ENCODE measurements around the gene PPP1R14B. TPM values are rescaled to one million over a fixed set of nuclear protein-coding genes. Genes with fewer than 3 reads are reported as not detected.

Gene PPP1R14B
- total RNA-seq, 2 experiments from 2014 or later: 96.9 to 105 TPM

DNA sequence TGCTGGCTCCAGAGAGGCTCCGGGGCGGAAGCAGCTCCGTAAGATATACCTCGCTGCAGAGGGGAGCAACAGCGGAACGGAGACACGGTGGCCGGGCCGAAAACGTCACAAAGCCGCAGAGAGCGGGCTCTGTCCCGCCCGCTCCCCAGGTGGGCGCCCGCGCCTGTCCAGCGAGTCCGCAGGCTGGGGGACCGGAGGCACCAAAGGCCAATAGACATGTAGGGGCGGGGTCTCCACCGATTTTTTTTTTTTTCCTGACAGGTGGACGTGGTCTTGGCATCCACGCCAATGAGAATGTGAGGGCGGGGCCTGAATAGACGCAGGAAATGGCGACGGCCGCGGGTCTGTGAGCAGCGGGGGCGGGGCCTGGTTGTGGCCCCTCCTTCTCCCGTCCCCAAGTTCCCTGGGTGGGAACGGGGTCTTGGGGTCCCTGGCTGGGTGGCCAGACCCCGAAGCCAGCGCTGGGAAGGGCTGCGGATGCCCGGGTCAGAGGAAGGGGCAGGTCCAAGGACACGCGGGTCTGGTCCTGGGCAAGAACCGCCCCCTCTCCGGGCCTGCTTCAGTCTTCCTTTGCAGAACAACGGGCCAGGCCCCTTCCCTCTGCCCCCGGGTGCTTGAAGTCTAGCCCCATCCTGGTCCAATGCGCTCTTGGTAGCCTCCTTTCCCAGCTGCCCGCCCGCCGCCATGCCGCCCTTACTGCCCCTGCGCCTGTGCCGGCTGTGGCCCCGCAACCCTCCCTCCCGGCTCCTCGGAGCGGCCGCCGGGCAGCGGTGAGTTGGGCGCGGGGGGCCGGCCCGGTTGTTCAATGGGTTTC is 16.4 kb downstream of the PPP1R14B start, which contains the start of gene DNAJC4:
Gene DNAJC4 (plus strand): TSS at position 378 of the 814 bp plus-strand sequence. CDS start 307 bp downstream, at position 685.
- peaks cover 14% of the 10 kb centered on the region for H3K36me3 Mint-ChIP-seq (ENCODE audit: low read depth)
- H3K27me3 Mint-ChIP-seq: no peaks in the 10 kb centered on the region
- H3K27ac Mint-ChIP-seq: peak within 1 kb of the TSS; percentile 81
- H3K4me3 Mint-ChIP-seq: peak within 1 kb of the TSS; percentile 85
- peak; percentile 92 for DNase-seq
- no peaks in the 10 kb centered on the region for H3K9me3 Mint-ChIP-seq
- ChIA-PET POLR2A (interaction anchor here (1.0 to 6.7 kb wide), 7 partner anchors 13 to 87 kb away, joined by 3 to 49 read pairs (median 4); partner anchors contain the start of genes FERMT3, FKBP2, PRDX5 and STIP1), CTCF (interaction anchor here (0.7 to 5.1 kb wide), 3 partner anchors 24 to 1389 kb away, joined by 3 to 40 read pairs (median 9); partner anchors contain the start of gene FERMT3)
- H3K4me1 Mint-ChIP-seq: peaks cover 51% of the 10 kb centered on the region

DNA sequence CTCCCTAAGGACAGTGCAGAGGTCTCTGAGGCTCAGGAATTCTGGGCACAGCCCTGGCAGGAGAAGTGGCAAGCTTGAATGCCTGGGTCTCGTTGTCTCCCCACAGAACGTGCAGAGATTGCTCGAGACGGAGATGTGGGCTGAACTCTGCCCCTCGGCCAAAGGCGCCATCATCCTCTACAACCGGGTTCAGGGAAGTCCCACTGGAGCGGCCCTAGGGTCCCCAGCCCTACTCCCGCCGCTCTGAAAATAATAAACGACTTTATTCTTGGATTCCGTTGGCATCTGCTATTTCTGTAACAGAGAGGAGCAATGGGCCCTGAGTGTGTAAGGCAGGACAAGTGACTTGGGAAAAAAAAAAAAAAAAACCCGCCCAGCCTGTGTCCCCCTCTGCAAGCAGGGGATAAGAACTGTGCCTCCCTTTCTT is 17.0 kb downstream of the PPP1R14B start:
- peak overlapping the region; percentile 81 for H3K27ac Mint-ChIP-seq
- no peak for DNase-seq
- H3K4me3 Mint-ChIP-seq: peak overlapping the region; percentile 85
- H3K4me1 Mint-ChIP-seq: peaks cover 53% of the 10 kb centered on the region
- H3K27me3 Mint-ChIP-seq: no peaks in the 10 kb centered on the region
- H3K36me3 Mint-ChIP-seq (ENCODE audit: low read depth): peaks cover 18% of the 10 kb centered on the region
- no peaks in the 10 kb centered on the region for H3K9me3 Mint-ChIP-seq
- ChIA-PET CTCF (interaction anchor here (2.2 to 5.1 kb wide), 2 partner anchors 24 to 74 kb away, joined by 9 to 40 read pairs; partner anchors contain the start of gene FERMT3), POLR2A (interaction anchor here (1.0 to 6.7 kb wide), 7 partner anchors 14 to 88 kb away, joined by 3 to 49 read pairs (median 4); partner anchors contain the start of genes FERMT3, FKBP2, PRDX5 and STIP1)

DNA sequence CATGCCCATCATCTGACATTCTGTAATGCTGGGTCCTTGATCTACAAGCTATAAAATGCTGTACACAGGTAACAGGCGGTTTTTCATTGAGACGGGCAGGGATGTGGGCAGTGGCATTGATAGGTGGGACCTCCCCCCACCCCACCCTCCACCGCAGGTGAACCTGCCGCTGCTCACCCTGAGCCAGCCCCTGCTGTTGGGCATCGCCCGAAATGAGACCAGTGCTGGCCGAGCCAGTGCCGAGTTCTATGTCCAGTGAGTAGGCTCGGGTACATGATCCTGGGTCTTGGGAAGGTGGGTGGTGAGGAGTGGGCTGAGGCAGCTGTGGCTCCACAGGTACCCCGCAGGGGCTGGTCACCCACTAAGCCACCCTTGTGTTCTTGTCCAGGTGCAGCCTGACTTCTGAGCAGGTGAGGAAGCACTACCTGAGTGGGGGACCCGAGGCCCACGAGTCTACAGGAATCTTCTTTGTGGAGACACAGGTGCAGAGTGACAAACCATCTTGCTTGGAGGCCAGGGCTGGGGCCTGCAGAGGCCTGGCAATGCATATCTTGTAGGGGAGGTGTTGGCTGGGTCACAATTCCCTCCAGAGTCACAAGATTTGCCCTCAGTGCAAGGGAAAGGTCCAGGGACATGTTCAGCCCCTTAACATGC is 17.5 kb downstream of the PPP1R14B start:
- peak overlapping the region; percentile 85 for H3K4me3 Mint-ChIP-seq
- POLR2A ChIA-PET: interaction anchor here (1.0 to 6.7 kb wide), 6 partner anchors 14 to 88 kb away, joined by 3 to 49 read pairs (median 4); partner anchors contain the start of genes FERMT3, FKBP2, PRDX5 and STIP1
- H3K4me1 Mint-ChIP-seq: peaks cover 55% of the 10 kb centered on the region
- H3K27ac Mint-ChIP-seq: peak overlapping the region; percentile 81
- H3K27me3 Mint-ChIP-seq: no peaks in the 10 kb centered on the region
- H3K36me3 Mint-ChIP-seq (ENCODE audit: low read depth): peaks cover 18% of the 10 kb centered on the region
- CTCF ChIA-PET: interaction anchor here (2.2 to 5.1 kb wide), 2 partner anchors 23 to 75 kb away, joined by 9 to 40 read pairs; partner anchors contain the start of gene FERMT3
- no peaks in the 10 kb centered on the region for H3K9me3 Mint-ChIP-seq
- no peak for DNase-seq

DNA sequence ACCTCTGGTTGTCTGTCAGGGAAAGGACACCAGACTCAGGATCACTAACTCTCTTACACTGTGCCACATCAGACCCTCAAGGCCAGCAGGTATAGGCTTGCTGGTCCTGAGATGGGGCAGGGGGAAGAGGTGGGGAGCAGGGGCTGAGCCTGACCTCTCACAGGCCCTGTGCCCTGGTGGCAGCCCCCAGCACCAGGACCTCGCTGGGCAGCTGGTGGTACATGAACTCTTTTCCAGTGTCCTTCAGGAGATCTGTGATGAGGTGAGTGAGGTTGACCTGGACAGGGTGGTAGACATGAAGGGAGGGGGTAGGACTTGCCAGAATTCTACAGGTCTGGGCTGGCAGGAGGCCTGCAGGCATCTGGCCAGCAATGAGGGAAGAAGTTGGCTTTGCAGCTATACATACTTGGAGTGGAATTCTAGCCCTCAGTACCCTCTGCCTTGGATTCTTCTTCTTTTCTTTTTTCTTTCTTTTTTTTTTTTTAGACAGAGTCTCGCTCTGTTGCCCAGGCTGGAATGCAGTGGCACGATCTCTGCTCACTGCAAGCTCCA is 19.3 kb downstream of the PPP1R14B start:
- Mint-ChIP-seq H3K27ac (peak overlapping the region; percentile 79), H3K4me1 (peaks cover 51% of the 10 kb centered on the region), H3K36me3 (ENCODE audit: low read depth) (peaks cover 17% of the 10 kb centered on the region), H3K27me3 (no peaks in the 10 kb centered on the region), H3K4me3 (peak overlapping the region; percentile 88), H3K9me3 (no peaks in the 10 kb centered on the region)
- POLR2A ChIA-PET: interaction anchor here (0.8 to 14.6 kb wide), 11 partner anchors 10 to 105 kb away, joined by 3 to 275 read pairs (median 17); partner anchors contain the start of genes ESRRA, FERMT3, FKBP2 and PPP1R14B
- DNase-seq: no peak
- CTCF ChIA-PET: interaction anchor here (0.7 to 5.1 kb wide), 9 partner anchors 14 to 1557 kb away, joined by 3 to 40 read pairs (median 6); partner anchors contain the start of genes ESRRA, FERMT3, FKBP2 and PLCB3

DNA sequence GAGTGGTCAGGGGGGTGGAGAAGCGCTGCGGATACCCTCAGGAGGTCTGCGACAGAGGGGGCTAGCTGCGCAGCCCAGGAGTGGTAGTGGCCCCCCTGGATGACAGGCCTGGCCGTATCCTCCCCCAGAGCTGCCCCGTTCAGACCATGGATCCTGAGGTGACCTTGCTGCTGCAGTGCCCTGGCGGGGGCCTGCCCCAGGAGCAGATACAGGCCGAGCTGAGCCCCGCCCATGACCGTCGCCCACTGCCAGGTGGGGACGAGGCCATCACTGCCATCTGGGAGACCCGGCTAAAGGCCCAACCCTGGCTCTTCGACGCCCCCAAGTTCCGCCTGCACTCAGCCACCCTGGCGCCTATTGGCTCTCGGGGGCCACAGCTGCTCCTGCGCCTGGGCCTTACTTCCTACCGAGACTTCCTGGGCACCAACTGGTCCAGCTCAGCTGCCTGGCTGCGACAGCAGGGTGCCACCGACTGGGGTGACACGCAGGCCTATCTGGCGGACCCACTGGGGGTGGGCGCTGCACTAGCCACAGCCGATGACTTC is 20.2 kb downstream of the PPP1R14B start:
- Mint-ChIP-seq H3K27ac (peak overlapping the region; percentile 79), H3K36me3 (ENCODE audit: low read depth) (peaks cover 17% of the 10 kb centered on the region), H3K9me3 (no peaks in the 10 kb centered on the region), H3K4me1 (peaks cover 45% of the 10 kb centered on the region), H3K4me3 (peak overlapping the region; percentile 88), H3K27me3 (no peaks in the 10 kb centered on the region)
- DNase-seq: peak; percentile 74
- ChIA-PET POLR2A (interaction anchor here (0.6 to 14.6 kb wide), 16 partner anchors 11 to 1635 kb away, joined by 3 to 275 read pairs (median 9); partner anchors contain the start of genes ESRRA, FERMT3, FKBP2 and PPP1R14B), CTCF (interaction anchor here (0.9 to 5.1 kb wide), 11 partner anchors 15 to 105 kb away, joined by 3 to 40 read pairs (median 6); partner anchors contain the start of genes ESRRA, FERMT3, FKBP2 and PLCB3)

DNA sequence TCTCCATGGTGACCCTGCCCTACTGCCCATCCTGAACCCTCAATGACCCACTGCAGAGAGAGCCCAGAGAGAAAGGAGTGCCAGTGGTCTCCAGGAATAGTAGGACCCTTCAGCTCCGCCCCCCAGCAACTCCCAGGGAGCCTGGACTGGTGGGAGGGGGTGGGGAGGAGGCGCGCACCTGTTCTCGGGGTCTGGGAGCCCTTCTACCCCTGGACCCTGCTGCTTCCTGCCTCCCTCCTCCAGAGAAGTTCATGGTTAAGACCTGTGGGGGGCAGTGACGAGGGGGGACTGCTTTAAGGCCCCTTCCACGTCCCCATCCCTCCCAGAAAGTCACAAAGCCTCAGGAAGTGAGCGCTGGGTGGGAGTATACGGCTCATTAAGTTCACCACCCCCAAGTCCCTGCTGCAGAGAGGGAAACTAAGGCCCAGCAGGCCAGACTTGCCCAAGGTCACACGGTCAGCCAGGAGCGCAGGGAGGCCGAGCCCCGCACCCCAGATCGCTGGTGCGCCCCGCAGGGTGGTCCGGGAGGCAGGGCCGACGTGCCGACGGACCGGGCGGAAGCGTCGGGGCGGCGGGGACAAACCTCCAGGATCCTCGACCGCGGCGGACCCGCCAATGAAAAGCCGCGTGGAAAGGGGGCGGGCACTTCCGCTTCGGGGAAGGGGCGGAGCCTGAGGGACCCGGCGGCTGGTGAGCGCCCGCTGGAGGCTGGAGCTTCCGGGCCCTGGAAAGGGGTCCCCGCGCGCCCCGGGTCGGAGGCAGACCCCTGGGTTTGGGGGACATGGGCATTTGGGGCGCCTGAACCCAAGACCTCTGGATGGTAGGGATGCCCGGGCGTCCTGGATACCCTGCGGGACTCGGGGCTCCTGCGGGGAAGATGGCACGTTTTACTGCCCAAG is 20.9 kb downstream of the PPP1R14B start, which contains the start of the genes NUDT22 and TRPT1:
Gene NUDT22 (plus strand): TSS at position 667 of the 899 bp plus-strand sequence. CDS start 379 bp downstream, outside the sequence.
Gene TRPT1 (minus strand): TSS at position 579 of the 899 bp plus-strand sequence. CDS start 326 bp downstream, at position 253.
- Mint-ChIP-seq H3K27ac (peak within 1 kb of the TSS; percentile 79), H3K36me3 (ENCODE audit: low read depth) (peaks cover 17% of the 10 kb centered on the region), H3K9me3 (no peaks in the 10 kb centered on the region), H3K4me3 (peak within 1 kb of the TSS; percentile 88), H3K27me3 (no peaks in the 10 kb centered on the region), H3K4me1 (peaks cover 40% of the 10 kb centered on the region)
- CTCF ChIA-PET: interaction anchor here (0.9 to 5.1 kb wide), 9 partner anchors 14 to 92 kb away, joined by 3 to 40 read pairs (median 6); partner anchors contain the start of genes ESRRA, FERMT3, FKBP2 and PLCB3
- POLR2A ChIA-PET: interaction anchor here (0.6 to 14.6 kb wide), 19 partner anchors 8 to 1634 kb away, joined by 3 to 275 read pairs (median 8); partner anchors contain the start of genes ESRRA, FERMT3, FKBP2 and GPR137
- DNase-seq: peak; percentile 94

DNA sequence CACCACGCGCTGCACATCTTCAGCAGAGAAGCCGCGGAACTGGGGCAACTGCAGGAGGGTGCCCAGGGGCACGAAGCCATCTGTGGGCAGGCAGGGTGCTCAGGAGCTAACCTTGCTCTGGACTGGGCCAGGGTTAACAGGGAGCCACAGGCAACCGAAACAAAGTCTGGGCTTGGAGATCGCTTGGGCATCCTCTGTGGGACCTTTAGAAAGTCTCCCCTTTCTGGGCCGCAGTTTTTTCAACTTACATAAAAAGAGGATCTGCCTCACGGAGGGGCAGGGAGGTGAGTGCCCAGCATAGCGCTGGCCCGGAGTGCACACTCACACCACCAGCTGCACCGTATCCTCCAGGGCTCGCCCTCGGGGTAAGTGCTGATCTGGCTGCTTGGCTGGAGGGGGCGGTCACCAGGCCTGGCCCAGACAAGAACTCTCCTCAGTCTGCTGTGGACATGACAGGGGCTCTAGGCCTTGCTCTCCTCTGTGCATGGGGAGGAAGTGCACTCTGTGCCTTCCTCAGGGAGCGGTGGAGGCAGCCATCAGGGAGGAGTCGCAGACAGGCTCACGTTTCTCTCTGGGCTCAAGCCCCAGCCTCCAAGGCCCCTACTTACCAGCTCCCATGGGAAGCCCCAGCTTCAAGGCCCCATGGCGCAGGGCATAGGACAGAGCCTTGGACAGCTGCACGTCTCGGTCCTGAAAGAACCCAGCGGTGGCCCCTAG is 21.7 kb downstream of the PPP1R14B start:
- H3K9me3 Mint-ChIP-seq: no peaks in the 10 kb centered on the region
- DNase-seq: no peak
- H3K27ac Mint-ChIP-seq: peak overlapping the region; percentile 79
- H3K36me3 Mint-ChIP-seq (ENCODE audit: low read depth): peaks cover 18% of the 10 kb centered on the region
- no peaks in the 10 kb centered on the region for H3K27me3 Mint-ChIP-seq
- CTCF ChIA-PET: no interaction called here
- peak overlapping the region; percentile 88 for H3K4me3 Mint-ChIP-seq
- POLR2A ChIA-PET: interaction anchor here (0.8 to 14.6 kb wide), 14 partner anchors 9 to 93 kb away, joined by 3 to 275 read pairs (median 10); partner anchors contain the start of genes FERMT3, FKBP2, GPR137 and PLCB3
- peaks cover 36% of the 10 kb centered on the region for H3K4me1 Mint-ChIP-seq

DNA sequence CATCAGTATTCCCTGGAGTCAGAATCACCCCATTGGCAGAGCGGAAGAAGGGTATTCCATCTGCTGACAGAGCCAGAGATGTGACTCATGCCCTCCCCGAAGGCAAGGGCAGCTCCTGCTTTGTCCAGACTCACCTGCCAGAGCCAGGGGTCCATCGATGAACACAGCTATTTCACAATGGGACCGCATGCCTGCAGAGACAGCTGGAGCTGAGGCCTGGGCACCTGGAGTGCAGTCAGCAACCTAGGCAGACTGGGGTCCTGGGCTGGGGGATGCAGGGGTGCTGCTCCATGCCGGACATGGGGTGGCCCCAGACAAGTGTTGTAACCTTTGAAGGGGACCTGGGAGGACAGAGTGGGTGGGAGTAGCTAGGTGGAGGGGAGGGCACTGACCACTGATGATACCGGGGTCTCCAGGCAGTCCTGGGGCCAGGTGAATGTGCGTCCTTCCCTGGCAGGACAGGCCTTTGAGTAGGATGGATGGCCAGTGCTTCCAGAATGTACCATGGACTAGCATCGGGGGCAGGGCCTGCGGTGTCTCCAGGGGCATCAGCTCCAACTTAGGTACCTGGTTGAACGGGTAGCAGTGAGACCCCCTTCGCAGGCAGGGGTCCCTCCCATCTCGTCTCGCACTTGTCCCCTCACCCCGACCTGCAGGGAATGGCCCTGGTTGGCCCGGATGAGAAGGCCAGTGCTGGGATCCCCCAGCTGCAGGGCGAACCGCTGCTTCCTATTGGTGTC is 22.4 kb downstream of the PPP1R14B start:
- POLR2A ChIA-PET: interaction anchor here (0.8 to 14.6 kb wide), 18 partner anchors 8 to 116 kb away, joined by 3 to 275 read pairs (median 6); partner anchors contain the start of genes CCDC88B, FERMT3, FKBP2 and GPR137
- Mint-ChIP-seq H3K27ac (peak overlapping the region; percentile 58), H3K4me1 (peaks cover 30% of the 10 kb centered on the region), H3K36me3 (ENCODE audit: low read depth) (peaks cover 17% of the 10 kb centered on the region), H3K9me3 (no peaks in the 10 kb centered on the region), H3K27me3 (no peaks in the 10 kb centered on the region), H3K4me3 (peak overlapping the region; percentile 88)
- CTCF ChIA-PET: interaction anchor here (0.9 to 1.4 kb wide), 3 partner anchors 10 to 26 kb away, joined by 3 to 4 read pairs (median 4); no protein-coding TSS in a partner anchor
- no peak for DNase-seq

DNA sequence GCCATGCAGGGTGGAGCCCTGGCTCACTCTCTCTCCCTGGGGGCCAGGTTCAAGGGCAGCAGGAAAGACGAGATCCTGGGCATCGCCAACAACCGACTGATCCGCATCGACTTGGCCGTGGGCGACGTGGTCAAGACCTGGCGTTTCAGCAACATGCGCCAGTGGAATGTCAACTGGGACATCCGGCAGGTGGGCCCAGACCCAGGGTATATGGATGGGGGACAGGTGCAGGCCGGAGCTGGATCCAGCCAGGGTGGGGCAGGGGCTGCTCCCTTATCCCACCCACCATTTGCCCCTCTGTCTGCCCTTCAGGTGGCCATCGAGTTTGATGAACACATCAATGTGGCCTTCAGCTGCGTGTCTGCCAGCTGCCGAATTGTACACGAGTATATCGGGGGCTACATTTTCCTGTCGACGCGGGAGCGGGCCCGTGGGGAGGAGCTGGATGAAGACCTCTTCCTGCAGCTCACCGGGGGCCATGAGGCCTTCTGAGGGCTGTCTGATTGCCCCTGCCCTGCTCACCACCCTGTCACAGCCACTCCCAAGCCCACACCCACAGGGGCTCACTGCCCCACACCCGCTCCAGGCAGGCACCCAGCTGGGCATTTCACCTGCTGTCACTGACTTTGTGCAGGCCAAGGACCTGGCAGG is 23.6 kb downstream of the PPP1R14B start:
- H3K27ac Mint-ChIP-seq: no peak overlapping the region
- H3K36me3 Mint-ChIP-seq (ENCODE audit: low read depth): peaks cover 24% of the 10 kb centered on the region
- H3K4me3 Mint-ChIP-seq: no peak overlapping the region
- CTCF ChIA-PET: interaction anchor here (0.9 to 1.4 kb wide), 3 partner anchors 9 to 27 kb away, joined by 3 to 4 read pairs (median 4); no protein-coding TSS in a partner anchor
- no peaks in the 10 kb centered on the region for H3K27me3 Mint-ChIP-seq
- H3K9me3 Mint-ChIP-seq: no peaks in the 10 kb centered on the region
- no peak for DNase-seq
- H3K4me1 Mint-ChIP-seq: peaks cover 24% of the 10 kb centered on the region
- POLR2A ChIA-PET: interaction anchor here (0.9 to 14.6 kb wide), 12 partner anchors 8 to 117 kb away, joined by 3 to 275 read pairs (median 6); partner anchors contain the start of genes CCDC88B, FERMT3, FKBP2 and PPP1R14B
